ENCODE measurements around the gene CBS. TPM values are rescaled to one million over a fixed set of nuclear protein-coding genes. Genes with fewer than 3 reads are reported as not detected.
"Not testable (repeated sequence)": the region's sequence is repeated elsewhere in the genome, so short reads cannot be mapped to it uniquely, and the experiment has no call there.

CBS gene
- total RNA-seq, 2 experiments from 2014 or later = 31.4 to 31.7 TPM

DNA sequence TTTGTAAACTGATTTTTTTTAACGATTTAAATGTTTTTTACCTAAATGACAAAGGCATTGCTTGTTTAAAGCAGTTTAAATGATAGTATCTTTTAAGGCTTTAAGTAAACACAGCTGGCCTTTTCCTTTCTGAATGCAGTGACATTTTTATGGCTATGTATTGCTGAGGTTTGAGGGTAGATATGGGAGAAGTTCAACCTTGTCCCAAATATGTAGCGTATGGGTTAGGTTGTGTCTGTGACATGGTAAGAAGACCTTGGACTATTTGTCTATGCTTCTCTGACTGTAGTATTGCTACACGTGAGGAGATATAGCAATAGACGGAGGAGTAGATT is 68.8 kb downstream of the CBS start:
- POLR2A ChIA-PET = no interaction called here
- Mint-ChIP-seq H3K9me3 (no peaks in the 10 kb centered on the region), H3K4me3 (no peak overlapping the region)

DNA sequence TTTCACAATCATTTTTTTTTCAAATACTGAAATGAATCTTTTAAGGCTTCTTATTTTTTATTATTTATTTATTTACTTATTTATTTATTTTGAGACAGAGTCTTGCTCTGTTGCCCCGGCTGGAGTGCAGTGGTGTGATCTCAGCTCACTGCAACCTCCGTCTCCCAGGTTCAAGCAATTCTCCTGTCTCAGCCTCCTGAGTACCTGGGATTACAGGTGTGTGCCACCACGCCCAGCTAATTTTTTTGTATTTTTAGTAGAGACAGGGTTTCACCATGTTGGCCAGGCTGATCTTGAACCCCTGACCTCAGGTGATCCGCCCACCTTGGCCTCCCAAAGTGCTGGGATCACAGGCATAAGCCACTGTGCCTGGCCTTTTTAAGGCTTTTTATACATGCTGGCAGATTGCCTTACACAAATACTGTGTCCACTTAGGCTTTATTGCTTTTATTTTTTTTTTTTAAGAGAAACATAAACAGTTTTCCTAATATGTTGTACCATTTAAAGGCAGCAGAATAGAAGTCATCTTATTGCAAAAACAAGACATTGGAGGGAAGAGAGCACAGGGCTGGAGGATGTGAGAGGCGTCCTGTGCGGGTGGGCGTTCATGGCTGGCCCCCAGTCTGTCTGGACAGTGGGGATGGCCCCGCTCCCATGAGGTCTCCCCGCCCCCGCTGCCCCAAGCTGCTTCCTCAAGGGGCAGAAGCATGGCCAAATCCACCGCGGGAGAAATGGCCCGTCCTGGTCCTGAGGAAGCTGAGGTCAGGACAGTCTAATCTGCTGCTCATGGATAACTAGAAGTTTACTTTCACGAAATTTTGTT is 69.4 kb downstream of the CBS start:
- peaks cover 24% of the 10 kb centered on the region for H3K36me3 Mint-ChIP-seq (ENCODE audit: low read depth)
- POLR2A ChIA-PET, H3K27me3 Mint-ChIP-seq, CTCF ChIA-PET, H3K9me3 Mint-ChIP-seq, H3K27ac Mint-ChIP-seq, DNase-seq, H3K4me1 Mint-ChIP-seq, H3K4me3 Mint-ChIP-seq: not testable (repeated sequence)

More for the DNA sequence above, 68.8 kb downstream of the CBS start:
- CTCF ChIA-PET = no interaction called here
- peaks cover 30% of the 10 kb centered on the region for H3K36me3 Mint-ChIP-seq (ENCODE audit: low read depth)
- DNase-seq = no peak
- no peaks in the 10 kb centered on the region for H3K4me1 Mint-ChIP-seq
- H3K27ac Mint-ChIP-seq = no peak overlapping the region
- no peaks in the 10 kb centered on the region for H3K27me3 Mint-ChIP-seq

GRCh38 chr21:43005635-43006034 is 70.0 kb downstream of the CBS start:
- Mint-ChIP-seq H3K9me3 (peaks cover 4% of the 10 kb centered on the region), H3K27ac (no peak overlapping the region), H3K4me1 (no peaks in the 10 kb centered on the region), H3K27me3 (no peaks in the 10 kb centered on the region), H3K36me3 (ENCODE audit: low read depth) (peaks cover 25% of the 10 kb centered on the region), H3K4me3 (no peak overlapping the region)
- ChIA-PET CTCF (no interaction called here), POLR2A (no interaction called here)
- no peak for DNase-seq

- DNase-seq = no peak
- H3K27ac Mint-ChIP-seq = no peak overlapping the region
- H3K27me3 Mint-ChIP-seq = no peaks in the 10 kb centered on the region
- peaks cover 9% of the 10 kb centered on the region for H3K9me3 Mint-ChIP-seq
- POLR2A ChIA-PET = no interaction called here
- CTCF ChIA-PET = no interaction called here
- H3K36me3 Mint-ChIP-seq (ENCODE audit: low read depth) = peaks cover 30% of the 10 kb centered on the region
- no peak overlapping the region for H3K4me3 Mint-ChIP-seq
- no peaks in the 10 kb centered on the region for H3K4me1 Mint-ChIP-seq
Measured at GRCh38 chr21:43004926-43005325, 70.7 kb downstream of the CBS start.

Other genes starting within 250 kb of the CBS start
- gene WDR4, start 196.3 kb downstream of the CBS start, total RNA-seq = 10 to 100 TPM; 23.9 to 32.7 TPM
- gene NDUFV3, start 182.5 kb downstream of the CBS start, total RNA-seq = 10 to 100 TPM; 25.0 to 27.0 TPM
- gene ERVH48-1, start 150.2 kb downstream of the CBS start, total RNA-seq = 1 to 10 TPM; 5.4 to 6.4 TPM
- 10 to 100 TPM; 28.7 to 30.1 TPM for gene PKNOX1, start 101.3 kb downstream of the CBS start, total RNA-seq
- 10 to 100 TPM in 1 of 2 experiments, 1 to 10 TPM in 1; 5.5 to 88.5 TPM for gene U2AF1, start 31.7 kb upstream of the CBS start, total RNA-seq
- gene CRYAA, start 93.2 kb upstream of the CBS start, total RNA-seq = not detected